ENCODE data around the gene GJC3.
"Not testable (repeated sequence)": the region's sequence is repeated elsewhere in the genome, so short reads cannot be mapped to it uniquely, and the experiment has no call there.

Gene GJC3

GRCh38 chr7:99928188-99928587, 1.2 kb downstream of the GJC3 start:
- DNase-seq: no peak

GRCh38 chr7:99927536-99927935, 1.9 kb downstream of the GJC3 start:
- DNase-seq: no peak

- DNase-seq: no peak
Measured at GRCh38 chr7:99926321-99926720, 3.1 kb downstream of the GJC3 start.

GRCh38 chr7:99923200-99923599, 6.2 kb downstream of the GJC3 start:
- DNase-seq: no peak

GRCh38 chr7:99920149-99920548, 9.3 kb downstream of the GJC3 start:
- DNase-seq: no peak

GRCh38 chr7:99919814-99920112, 9.7 kb downstream of the GJC3 start:
- DNase-seq: no peak

- DNase-seq: peak; percentile 92
Measured at GRCh38 chr7:99918959-99919813, 10.2 kb downstream of the GJC3 start, which contains the start of gene TRIM4. Gene TRIM4, minus strand, starts transcription at chr7:99919530. Its CDS starts 129 bp downstream, at chr7:99919401.

GRCh38 chr7:99910976-99911375, 18.4 kb downstream of the GJC3 start:
- no peak for DNase-seq

GRCh38 chr7:99901581-99901980, 27.8 kb downstream of the GJC3 start:
- DNase-seq: no peak

GRCh38 chr7:99899830-99900519, 29.4 kb downstream of the GJC3 start:
- no peak for DNase-seq

- no peak for DNase-seq
Measured at GRCh38 chr7:99898836-99899235, 30.6 kb downstream of the GJC3 start.

- DNase-seq: no peak
Measured at GRCh38 chr7:99898023-99898357, 31.4 kb downstream of the GJC3 start.

- DNase-seq: no peak
Measured at GRCh38 chr7:99897322-99898022, 31.9 kb downstream of the GJC3 start.

- DNase-seq: no peak
Measured at GRCh38 chr7:99894738-99895137, 34.7 kb downstream of the GJC3 start.

- no peak for DNase-seq
Measured at GRCh38 chr7:99893280-99893679, 36.1 kb downstream of the GJC3 start.

GRCh38 chr7:99890348-99890747, 39.1 kb downstream of the GJC3 start:
- not testable (repeated sequence) for DNase-seq

- DNase-seq: not testable (repeated sequence)
Measured at GRCh38 chr7:99888366-99888765, 41.1 kb downstream of the GJC3 start.

GRCh38 chr7:99881370-99881769, 48.0 kb downstream of the GJC3 start:
- no peak for DNase-seq

- no peak for DNase-seq
Measured at GRCh38 chr7:99876933-99877332, 52.5 kb downstream of the GJC3 start, which contains the start of gene OR2AE1. Gene OR2AE1, minus strand, starts transcription at chr7:99877033. Its CDS starts 0 bp downstream, at chr7:99877033.

GRCh38 chr7:99876491-99876890, 52.9 kb downstream of the GJC3 start:
- no peak for DNase-seq
